HG02852 (cell line): ENCODE results near the gene BET1L.
"Not testable (repeated sequence)": the region's sequence is repeated elsewhere in the genome, so short reads cannot be mapped to it uniquely, and the experiment has no call there.

Experiments
- ATAC-seq: cut with Tn5 transposase; IDR thresholded peaks from one replicate; pipeline ENCODE4 v1.9.1; 2021; ENCODE audit warnings: mild to moderate bottlenecking, moderate library complexity; ENCODE audit not compliant: unreplicated experiment

BET1L gene

DNA sequence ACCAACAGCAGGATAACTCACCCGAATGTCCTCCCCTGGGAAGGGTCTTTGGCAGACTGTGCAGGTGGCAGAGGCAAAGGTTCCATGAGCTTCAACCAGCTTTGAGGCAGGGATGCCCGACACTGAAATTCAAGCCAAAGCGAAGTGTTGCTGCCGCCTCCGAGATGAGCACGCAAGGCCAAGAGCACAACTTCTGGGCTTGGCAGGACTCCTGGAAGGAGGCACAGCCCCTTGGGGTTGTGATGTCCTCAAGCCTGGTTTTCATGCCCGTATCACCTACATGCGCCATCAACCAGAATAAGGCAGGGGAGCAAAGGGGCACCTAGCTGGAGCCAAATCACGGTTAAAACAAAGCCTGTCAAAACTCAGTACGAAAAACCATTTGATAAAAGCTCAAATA, 23.2 kb upstream of the BET1L start:
- ATAC-seq: no peak

DNA sequence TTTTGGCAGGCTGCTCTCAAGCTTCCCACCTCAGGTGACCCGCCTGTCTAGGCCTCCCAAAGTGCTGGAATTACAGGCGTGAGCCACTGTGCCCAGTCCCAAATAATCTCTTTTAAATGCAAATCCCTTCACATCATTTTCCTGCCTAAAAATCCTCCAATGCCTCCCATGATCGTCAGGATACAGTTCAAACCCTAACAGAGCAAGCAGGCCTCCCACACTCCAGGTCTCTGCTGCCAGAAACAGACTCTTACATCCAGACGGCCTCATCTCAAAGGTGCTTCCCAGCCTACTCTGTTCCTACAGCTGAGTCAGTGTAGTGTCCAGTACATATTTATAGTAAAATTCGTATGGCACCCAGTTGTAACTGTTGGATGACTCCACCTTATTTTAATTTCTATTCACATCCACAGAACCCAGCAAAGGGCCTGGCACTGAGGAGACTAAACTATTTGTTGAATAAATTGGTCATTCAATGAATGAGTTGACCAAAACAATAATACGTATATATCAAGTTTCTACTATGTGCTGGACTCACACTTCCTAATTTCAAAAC, 20.7 kb upstream of the BET1L start:
- no peak for ATAC-seq

DNA sequence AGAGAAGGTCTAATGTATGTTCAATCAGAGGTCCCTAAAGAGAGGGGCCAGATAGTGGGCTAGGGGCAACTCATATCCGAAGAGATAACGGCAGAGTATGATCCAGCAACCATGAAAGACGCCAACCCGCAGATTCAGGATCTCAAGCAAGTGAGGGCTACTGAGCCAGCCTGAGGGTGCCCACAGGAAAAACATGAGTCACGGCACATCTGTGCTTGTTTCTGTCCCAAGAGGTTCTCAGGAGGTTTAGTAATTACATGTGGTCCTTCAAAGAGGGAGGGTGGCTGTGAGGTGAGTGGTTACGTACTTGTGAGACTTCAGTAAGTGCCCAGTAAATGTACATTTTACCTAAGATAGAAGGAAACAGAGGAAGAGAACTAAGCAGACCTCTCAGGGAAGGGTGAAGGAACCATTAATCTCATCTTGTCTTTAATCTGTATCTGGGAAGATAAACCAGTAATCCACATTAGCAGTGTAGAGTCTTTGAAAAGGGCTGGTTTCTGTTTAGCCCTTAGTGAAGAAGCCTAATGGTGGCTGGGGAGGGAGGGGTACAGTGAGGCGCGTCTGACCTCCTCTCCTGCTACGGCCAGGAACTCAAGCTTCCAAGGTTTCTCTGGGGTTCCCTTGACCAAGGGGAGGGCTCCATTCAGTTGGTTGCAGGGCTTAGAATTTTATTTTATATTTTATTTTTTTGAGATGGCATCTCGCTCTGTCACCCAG, 18.7 kb upstream of the BET1L start:
- no peak for ATAC-seq

GRCh38 chr11:224424-224823, 17.2 kb upstream of the BET1L start:
- no peak for ATAC-seq

DNA sequence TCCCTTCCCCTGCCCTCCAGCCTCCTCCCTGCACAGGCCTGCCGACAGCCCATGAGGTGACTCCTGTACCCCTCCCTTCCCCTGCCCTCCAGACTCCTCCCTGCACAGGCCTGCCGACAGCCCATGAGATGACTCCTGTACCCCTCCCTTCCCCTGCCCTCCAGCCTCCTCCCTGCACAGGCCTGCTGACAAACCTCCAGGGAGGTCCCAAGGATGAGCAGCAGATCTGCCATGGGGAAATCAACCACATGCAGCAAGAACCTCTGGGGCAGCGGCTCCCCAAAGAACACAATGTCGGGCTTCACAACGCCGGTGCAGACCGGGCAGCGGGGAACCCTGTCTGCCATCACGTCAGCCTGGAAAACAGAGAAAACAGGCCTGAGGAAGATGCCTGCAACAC, 16.7 kb upstream of the BET1L start:
- no peak for ATAC-seq

GRCh38 chr11:223026-223789, 16.0 kb upstream of the BET1L start:
- no peak for ATAC-seq

- no peak for ATAC-seq
Measured at GRCh38 chr11:221998-222789, 15.0 kb upstream of the BET1L start.

DNA sequence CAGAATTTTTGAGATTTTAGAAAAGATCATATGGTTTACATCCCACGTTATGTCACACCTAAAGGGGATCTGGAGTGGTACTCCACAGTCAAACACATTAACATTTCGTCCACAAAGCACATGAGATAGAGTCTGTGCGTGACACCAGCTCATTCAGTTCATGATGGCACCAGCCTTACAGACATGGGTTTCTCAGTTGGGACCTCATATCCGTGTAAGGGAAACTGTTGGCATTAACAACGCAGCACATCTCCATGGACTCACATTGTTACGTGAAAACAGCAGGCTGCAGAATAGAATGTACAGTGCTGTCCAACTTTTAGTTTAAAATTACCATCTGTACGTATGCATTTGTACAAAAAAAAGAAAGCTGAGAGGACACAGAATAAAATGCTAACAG, 14.3 kb upstream of the BET1L start:
- no peak for ATAC-seq

DNA sequence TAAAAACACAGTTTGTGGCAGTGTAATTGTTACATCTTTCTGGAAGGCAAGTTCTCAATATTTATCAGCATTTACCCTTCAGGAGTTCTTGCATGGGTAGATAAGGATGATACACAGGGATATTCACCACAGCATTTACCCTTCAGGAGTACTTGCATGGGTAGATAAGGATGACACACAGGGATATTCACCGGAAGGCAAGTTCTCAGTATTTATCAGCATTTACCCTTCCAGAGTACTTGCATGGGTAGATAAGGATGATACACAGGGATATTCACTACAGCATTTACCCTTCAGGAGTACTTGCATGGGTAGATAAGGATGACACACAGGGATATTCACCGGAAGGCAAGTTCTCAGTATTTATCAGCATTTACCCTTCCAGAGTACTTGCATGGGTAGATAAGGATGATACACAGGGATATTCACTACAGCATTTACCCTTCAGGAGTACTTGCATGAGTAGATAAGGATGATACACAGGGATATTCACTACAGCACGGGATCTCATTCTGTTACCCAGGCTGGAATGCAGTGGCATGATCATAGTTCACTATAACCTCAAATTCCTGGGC, 13.5 kb upstream of the BET1L start:
- ATAC-seq: not testable (repeated sequence)

DNA sequence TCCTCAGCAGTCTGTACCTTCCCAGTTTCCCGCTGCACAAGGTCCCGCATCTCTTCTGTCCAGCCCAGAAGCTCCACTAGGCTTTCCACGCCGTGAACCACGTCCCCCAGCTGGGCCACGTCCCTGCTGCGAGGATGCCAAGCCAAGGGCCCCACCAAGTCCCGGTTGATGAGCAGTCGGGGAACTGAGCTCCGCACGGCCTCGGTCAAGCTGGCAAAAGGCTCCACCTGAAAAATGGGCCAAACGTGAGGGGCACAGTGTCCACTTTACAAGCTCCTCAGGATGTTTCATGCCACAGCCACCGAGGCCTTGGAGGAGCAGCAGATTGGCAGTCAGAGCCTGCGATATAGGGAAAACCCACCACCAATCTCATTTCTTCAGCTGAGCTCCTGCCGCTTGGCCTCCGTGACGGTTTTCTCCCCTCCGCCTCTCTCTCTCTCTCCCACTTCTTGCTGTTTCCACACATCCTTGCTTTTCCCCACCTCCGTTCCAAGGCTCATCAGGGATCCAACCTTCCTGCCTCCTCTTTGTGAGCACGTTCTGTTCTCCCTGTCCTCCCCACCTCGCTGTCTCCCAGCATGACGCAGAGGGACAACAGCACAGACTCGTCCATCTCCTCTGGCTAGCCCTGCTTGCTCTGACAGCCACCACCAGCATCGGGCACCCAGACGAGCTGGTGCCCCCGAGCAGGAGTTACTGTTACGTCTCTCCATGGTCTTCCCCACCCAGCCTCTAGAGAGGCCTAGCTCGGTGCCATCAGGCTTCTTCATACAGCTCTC, 11.8 kb upstream of the BET1L start:
- ATAC-seq: no peak

- ATAC-seq: no peak
Measured at GRCh38 chr11:217704-218103, 10.5 kb upstream of the BET1L start.

DNA sequence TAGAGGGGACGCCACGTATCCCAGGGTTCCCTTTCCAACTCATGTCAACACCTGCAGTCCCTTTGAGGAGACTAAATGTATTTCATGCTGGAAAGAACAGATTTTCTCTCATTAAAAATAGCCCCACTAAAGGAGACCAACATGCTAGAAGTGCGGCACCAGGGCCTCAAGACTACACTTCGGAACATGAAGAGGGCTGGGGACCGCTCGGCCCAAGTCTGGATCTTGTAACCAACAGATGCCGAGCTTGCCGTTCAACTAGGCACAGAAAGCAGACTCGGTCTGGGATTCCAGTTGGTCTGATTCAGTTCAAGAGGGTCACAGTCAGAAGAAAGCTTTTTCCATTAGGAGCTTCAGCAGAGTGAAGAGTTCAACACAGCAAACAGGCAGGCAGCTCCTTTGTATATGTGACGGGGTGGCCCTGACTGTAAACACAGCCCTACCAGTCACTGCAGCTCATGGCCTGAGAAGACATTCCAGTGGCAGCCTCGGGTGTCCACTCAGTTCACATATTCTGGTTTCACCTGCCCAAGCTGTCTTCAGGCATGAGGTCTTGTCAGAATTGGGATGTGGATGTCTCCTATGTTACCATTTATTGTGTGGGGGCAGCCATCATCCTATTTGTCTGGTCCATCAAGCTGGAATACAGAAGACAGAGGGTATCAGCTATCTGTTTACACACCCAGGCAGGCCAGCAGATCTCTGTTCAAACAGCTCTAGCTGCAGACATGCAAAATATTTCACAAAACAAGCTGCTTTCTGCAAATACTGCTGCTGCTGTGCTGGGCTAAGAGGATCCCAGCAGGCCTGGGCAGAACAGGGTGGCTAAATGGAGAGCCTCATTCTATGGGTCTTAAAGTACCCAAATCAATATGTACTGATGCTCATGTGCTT, 9.1 kb upstream of the BET1L start:
- ATAC-seq: no peak

DNA sequence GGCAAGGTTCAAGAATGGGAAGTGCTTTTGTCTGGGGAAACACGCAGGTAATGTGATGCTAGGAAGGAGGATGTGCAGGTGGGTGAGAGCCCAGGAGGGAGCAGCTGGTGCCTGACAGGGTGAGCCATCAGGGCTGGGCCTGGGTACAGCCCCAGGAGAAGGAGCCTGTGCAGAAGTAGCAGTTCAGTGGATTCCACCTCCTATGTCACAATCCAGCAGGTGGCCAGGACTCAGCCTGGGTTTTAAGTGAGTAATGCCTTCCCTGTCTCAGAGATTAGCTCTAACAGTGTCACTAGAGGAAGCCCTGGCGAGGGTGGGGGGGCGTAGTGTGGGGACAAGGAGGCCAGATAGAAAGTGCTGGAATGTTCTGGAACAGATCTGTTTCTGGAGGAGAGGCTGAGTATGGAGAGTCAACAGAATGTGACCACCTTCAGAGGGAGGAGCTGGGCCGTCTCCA, 8.4 kb upstream of the BET1L start:
- ATAC-seq: no peak

GRCh38 chr11:214083-214482, 6.9 kb upstream of the BET1L start:
- no peak for ATAC-seq

DNA sequence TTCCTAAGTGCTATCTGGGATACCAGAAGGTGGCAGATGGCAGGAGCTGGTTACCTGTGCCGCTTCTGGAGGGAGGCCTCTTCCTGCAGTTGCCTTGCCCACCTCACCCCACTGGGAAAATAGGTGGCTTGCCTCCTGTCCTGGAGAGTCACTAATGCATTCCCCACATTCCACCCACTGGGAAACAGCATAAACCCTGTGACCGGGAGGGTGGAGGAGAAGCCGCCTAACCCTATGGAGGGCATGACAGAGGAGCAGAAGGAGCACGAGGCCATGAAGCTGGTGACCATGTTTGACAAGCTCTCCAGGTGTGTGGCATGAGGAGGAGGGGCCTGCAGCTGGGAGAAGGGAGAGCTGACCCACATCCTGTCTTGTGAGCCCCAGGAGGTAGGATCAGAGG, 5.9 kb upstream of the BET1L start:
- ATAC-seq: no peak

- no peak for ATAC-seq
Measured at GRCh38 chr11:212150-213100, 5.2 kb upstream of the BET1L start.

DNA sequence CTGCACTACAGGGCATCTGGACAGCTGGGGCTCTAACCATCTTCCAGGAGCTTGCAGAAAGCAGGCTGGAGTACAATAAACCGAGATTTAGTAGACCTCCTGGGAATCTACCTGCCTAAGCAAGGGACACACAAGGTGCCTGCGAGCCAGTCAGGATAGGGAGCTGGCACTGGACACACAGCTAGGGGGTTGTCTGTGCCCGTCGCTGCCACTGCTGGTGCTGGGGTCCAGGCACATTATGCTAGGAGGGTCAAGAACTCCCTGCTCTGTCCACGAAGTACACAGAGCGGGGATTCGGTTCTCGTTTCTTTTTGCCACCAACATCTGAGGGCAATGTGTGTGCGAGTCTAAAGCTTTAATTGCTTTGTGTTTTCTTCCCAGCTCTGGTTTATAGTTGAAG, 4.5 kb upstream of the BET1L start:
- no peak for ATAC-seq

DNA sequence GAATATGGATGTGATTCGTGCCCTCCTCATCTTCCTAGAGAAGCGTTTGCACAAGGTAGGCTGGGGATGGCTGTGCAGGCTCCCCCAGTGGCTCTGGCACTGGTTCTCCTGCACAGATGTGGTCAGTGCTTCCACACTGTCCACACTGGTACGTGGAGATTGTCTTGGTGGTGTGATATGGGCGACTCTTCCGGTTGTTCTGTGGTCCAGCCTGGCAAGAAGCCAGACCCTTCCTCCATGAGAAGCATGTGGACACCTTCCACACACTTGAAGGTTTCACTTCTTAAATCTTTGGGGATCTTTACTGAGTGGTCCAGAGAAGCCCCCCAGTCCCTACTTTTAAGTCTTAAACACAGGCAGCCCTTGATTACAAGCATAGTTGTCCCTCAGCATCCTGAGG, 4.1 kb upstream of the BET1L start:
- ATAC-seq: no peak
